Measurements from ENCODE around the gene KIF5A.
"Not testable (repeated sequence)": the region's sequence is repeated elsewhere in the genome, so short reads cannot be mapped to it uniquely, and the experiment has no call there.

KIF5A gene

GRCh38 chr12:57549909-57550640 is at the start of gene KIF5A:
TSS of gene KIF5A (plus strand) at chr12:57550044. CDS start at chr12:57550272, 228 bp downstream.
- DNase-seq (ENCODE audit: low spot score) = no peak

GRCh38 chr12:57500213-57500612 is 49.6 kb upstream of the KIF5A start:
- DNase-seq (ENCODE audit: low spot score) = no peak

- DNase-seq (ENCODE audit: low spot score) = not testable (repeated sequence)
Measured at GRCh38 chr12:57502311-57502969, 47.4 kb upstream of the KIF5A start.

GRCh38 chr12:57506541-57506940 is 43.3 kb upstream of the KIF5A start:
- DNase-seq (ENCODE audit: low spot score) = not testable (repeated sequence)

GRCh38 chr12:57507796-57508195 is 42.0 kb upstream of the KIF5A start:
- not testable (repeated sequence) for DNase-seq (ENCODE audit: low spot score)

- DNase-seq (ENCODE audit: low spot score) = no peak
Measured at GRCh38 chr12:57511161-57511560, 38.7 kb upstream of the KIF5A start.

- DNase-seq (ENCODE audit: low spot score) = no peak
Measured at GRCh38 chr12:57511588-57512325, 38.1 kb upstream of the KIF5A start.

- no peak for DNase-seq (ENCODE audit: low spot score)
Measured at GRCh38 chr12:57512665-57513064, 37.2 kb upstream of the KIF5A start.

GRCh38 chr12:57513266-57513665 is 36.6 kb upstream of the KIF5A start:
- no peak for DNase-seq (ENCODE audit: low spot score)

GRCh38 chr12:57513677-57514076 is 36.2 kb upstream of the KIF5A start:
- not testable (repeated sequence) for DNase-seq (ENCODE audit: low spot score)

- not testable (repeated sequence) for DNase-seq (ENCODE audit: low spot score)
Measured at GRCh38 chr12:57514246-57514645, 35.6 kb upstream of the KIF5A start.

- no peak for DNase-seq (ENCODE audit: low spot score)
Measured at GRCh38 chr12:57514720-57515407, 35.0 kb upstream of the KIF5A start.

- DNase-seq (ENCODE audit: low spot score) = no peak
Measured at GRCh38 chr12:57515408-57515933, 34.4 kb upstream of the KIF5A start.

GRCh38 chr12:57515934-57516541 is 33.8 kb upstream of the KIF5A start:
- DNase-seq (ENCODE audit: low spot score) = peak; percentile 31

GRCh38 chr12:57516617-57517153 is 33.2 kb upstream of the KIF5A start:
- DNase-seq (ENCODE audit: low spot score) = peak; percentile 29

- DNase-seq (ENCODE audit: low spot score) = no peak
Measured at GRCh38 chr12:57517187-57517586, 32.7 kb upstream of the KIF5A start.

GRCh38 chr12:57517718-57518117 is 32.1 kb upstream of the KIF5A start:
- DNase-seq (ENCODE audit: low spot score) = not testable (repeated sequence)

- no peak for DNase-seq (ENCODE audit: low spot score)
Measured at GRCh38 chr12:57518176-57518919, 31.5 kb upstream of the KIF5A start.

- peak; percentile 31 for DNase-seq (ENCODE audit: low spot score)
Measured at GRCh38 chr12:57518920-57519795, 30.7 kb upstream of the KIF5A start.

- peak; percentile 52 for DNase-seq (ENCODE audit: low spot score)
Measured at GRCh38 chr12:57519796-57520052, 30.1 kb upstream of the KIF5A start.

Measured in LoVo (cell line).